ENCODE measurements around the gene S100PBP. TPM values are rescaled to one million over a fixed set of nuclear protein-coding genes. Genes with fewer than 3 reads are reported as not detected.
"Not testable (repeated sequence)": the region's sequence is repeated elsewhere in the genome, so short reads cannot be mapped to it uniquely, and the experiment has no call there.

Gene S100PBP
- total RNA-seq, 1 donor from 2014 or later = 10.3 TPM

DNA sequence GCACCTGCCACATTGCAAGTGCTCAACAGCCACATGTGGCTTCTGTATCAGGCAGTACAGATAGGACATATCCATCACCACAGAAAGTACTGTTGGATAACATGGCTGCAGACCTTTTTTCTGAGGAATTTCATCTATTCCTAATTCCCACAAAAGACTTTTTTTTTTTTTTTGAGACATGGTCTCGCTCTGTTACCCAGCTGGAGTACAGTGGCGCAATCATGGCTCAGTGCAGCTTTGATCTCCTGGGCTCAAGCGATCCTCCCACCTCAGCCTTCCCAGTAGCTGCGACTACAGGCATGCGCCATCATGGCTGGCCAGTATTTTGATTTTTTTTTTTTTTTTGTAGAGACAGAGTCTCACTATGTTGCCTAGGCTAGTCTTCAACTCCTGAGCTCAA, 33.6 kb upstream of the S100PBP start:
- ATAC-seq (no peak), DNase-seq (ENCODE audit: low spot score) (no peak)

DNA sequence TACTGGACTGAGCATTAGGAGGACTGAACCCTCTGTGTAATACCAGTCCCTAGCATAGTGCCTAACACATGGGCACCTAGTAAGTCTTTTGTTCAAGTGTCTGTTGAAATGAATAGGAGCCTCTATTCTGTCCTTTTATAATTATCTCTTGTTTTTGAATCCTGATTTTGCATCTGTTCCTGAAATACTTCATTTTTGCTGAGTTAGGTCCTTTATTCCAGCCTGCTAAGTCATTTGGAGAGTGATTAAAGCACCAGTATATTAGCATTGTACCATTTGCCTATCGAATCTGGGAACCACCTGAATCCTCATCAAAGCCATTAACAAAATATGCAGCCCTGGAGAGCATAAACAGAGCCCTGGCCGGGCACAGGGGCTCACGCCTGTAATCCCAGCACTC, 32.6 kb upstream of the S100PBP start:
- DNase-seq (ENCODE audit: low spot score) = no peak
- ATAC-seq = no peak

DNA sequence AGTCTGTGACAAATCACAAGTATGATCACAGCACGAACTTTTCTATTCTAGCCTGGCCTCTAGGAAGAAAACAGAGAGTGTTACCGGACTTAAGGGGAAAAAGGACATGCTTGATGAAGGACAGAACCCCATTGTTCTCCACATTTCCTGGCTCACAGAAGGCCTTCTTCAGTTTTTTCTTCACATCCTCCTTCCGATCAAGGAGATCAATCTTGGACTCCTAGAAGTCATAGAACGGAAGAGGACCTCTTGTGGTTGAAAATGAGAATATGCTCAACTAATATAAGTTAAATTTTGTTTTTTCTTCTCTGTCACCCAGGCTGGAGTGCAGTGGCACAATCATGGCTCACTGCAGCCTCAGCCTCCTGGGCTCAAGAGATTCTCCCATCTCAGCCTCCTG, 30.6 kb upstream of the S100PBP start:
- DNase-seq (ENCODE audit: low spot score) (no peak), ATAC-seq (peak; percentile 47)

DNA sequence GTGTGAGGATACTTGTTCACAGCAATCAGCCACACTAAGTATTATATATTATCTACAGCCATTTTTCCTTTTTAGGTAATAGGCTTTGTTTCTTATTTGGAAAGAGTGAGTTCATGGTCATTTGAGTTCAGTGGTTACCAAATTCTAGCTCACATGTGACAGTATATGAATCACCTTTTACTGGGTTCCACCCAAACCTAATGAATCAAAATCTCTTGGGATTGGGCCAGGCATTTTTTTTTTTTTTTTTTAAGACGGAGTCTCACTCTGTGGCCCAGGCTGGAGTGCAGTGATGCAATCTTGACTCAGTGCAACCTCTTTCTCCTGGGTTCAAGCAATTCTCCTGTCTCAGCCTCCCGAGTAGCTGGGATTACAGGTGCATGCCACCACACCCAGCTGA, 28.1 kb upstream of the S100PBP start:
- not testable (repeated sequence) for DNase-seq (ENCODE audit: low spot score)
- ATAC-seq = peak; percentile 15

DNA sequence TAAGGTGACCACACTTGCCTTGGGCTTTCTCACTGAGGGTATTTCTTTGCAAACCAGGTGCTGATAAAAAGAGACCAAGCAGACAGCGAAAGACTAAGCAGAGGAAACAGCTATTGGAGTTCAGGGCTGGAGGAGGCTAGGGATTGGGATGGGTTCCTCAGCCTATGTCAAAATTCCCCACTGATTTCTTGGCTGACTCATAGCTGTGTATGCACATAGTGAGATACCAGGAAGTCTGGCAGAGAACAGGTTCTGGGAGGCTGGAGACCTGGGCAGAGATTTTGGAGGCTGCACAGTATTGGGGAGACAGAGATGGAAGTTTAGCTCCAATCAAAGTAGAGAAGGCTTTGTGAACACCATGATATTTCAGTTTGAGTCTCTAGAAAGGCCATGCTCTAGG, 25.6 kb upstream of the S100PBP start:
- ATAC-seq (no peak), DNase-seq (ENCODE audit: low spot score) (no peak)

DNA sequence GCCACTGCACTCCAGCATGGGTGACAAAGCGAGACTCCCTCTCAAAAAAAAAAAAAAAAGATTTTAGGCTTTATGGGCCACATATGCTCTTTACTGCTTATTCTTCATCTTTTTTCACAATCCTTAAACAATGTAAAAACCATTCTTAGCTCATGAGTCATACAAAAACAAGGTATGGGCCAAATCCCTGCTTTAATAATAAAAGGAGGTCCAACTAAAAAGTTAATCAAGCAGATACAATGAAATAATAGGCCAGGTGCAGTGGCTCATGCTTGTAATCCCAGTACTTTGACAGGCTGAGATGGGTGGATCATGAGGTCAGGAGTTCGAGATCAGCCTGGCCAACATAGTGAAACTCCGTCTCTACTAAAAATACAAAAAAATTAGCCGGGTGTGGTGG, 21.7 kb upstream of the S100PBP start:
- not testable (repeated sequence) for DNase-seq (ENCODE audit: low spot score); ATAC-seq

DNA sequence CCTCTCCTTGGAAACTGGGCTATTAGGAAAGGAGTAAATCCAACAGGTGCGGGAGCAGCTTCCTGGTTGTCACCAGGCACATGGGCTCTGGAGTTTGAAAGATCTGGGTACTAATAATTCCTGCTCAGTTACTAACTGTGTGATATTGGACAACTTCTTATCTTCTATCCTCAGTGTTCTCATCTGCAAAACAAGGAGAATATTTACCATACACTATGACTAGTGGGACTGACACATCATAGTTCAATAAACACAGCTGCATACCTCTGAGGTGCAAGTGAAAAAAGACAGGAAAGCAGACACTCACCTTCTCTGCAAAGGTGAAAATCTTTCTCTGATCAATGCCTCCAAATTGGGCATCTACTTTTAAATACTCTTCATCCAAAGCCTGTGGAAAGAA, 20.0 kb upstream of the S100PBP start:
- no peak for ATAC-seq
- no peak for DNase-seq (ENCODE audit: low spot score)

DNA sequence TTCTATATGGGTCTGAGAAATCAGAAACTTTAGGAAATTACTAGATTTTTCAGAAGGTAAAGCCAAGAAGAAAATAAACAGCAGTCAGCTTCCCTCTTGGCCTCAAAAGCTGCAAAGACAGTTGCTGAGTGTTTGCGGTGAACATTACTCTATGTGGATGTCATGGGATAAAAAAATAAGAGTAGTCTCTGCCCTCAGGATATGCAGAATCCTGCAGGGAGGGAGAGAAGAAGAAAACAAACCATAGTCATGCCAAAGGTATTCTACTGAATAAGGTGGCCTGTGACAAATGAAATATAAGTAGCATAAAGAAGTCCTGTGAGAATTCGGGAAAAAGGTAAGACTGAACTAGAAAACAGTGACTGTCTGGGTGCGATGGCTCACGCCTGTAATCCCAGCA, 19.3 kb upstream of the S100PBP start:
- DNase-seq (ENCODE audit: low spot score) (no peak), ATAC-seq (no peak)

DNA sequence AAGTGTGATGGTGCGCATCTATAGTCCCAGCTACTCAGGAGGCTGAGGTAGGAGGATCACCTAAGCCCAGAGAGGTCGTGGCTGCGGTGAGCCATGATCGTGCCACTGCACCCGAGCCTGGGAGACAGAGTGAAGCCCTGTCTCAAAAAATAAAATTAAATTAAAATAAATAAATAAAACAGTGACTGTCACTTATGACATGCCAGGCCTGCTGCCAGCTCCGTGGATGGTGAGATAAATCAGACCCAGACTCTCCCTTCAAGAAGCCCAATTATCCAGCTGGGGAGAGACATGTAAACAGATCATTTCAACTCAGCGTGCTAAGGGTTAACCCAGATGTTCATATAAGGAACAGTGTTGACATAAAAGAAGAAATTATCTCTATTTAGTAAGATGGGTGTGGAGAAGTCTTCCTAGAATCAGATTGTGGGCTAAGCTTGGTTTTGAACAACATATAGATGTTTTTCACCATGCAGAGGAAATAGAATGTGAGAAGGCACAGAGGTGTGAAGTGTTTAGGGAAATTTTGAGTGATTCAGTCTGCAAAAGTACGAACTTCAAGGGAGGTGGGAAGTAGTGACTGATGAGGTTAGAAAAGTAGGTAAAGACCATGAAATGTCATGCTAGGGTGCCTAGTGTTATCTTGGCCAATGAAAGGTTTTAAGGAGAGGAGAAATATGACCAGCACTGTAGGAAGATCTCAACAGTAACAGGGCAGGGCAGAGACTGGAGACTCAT, 18.6 kb upstream of the S100PBP start:
- no peak for ATAC-seq
- DNase-seq (ENCODE audit: low spot score) = no peak

DNA sequence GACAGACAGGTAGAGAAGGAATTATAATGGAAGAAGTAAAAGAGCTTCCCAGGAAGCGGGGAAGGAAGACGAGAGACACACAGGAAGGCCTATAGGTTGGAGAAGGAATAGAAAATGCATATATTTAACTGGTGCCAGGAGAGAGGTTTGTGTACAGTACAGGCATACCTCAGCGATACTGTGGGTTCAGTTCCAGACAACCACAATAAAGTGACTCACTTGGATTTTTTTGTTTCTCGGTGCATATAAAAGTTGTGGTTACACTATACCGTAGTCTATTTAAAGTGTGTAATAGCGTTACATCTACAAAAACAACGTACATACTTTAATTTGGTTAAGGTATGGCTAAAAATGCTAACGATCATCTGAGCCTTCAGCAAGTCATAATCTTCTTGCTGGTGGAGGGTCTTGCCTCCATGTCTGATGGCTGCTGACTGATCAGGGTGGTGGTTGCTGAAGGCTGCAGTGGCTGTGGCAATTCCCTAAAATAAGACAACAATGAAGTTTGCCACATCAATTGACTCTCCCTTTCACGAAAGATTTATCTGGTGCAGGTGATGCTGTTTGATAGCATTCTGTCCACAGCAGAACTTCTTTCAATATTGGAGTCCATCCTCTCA, 16.2 kb upstream of the S100PBP start:
- no peak for ATAC-seq

DNA sequence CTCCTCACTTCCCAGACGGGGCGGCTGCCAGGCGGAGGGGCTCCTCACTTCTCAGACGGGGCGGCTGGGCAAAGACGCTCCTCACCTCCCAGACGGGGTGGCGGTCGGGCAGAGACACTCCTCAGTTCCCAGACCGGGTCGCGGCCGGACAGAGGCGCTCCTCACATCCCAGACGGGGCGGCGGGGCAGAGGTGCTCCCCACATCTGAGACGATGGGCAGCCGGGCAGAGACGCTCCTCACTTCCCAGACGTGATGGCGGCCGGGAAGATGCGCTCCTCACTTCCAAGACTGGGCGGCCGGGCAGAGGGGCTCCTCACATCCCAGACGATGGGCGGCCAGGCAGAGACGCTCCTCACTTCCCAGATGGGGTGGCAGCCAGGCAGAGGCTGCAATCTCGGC, 13.0 kb upstream of the S100PBP start:
- DNase-seq (ENCODE audit: low spot score); ATAC-seq: not testable (repeated sequence)

More for the DNA sequence above, 16.2 kb upstream of the S100PBP start:
- DNase-seq (ENCODE audit: low spot score) = no peak

DNA sequence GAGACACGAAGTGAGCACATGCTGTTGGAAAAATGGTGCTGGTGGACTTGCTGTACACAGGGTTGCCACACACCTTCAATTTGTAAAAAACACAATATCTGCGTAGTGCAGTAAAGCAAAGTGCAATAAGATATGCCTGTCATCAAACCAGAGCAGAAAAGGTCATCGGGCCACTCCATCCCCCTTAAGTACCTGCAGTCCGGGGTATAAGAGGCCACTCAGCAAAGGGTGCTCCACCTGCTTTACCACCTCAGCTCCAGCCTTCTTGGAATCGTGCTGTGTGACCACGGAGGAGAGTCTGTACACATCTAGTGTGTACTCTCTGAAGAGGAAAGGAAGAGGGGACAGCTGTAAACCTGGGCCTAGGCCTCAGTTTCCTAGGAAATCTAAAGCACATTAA, 11.2 kb upstream of the S100PBP start:
- no peak for ATAC-seq
- no peak for DNase-seq (ENCODE audit: low spot score)

DNA sequence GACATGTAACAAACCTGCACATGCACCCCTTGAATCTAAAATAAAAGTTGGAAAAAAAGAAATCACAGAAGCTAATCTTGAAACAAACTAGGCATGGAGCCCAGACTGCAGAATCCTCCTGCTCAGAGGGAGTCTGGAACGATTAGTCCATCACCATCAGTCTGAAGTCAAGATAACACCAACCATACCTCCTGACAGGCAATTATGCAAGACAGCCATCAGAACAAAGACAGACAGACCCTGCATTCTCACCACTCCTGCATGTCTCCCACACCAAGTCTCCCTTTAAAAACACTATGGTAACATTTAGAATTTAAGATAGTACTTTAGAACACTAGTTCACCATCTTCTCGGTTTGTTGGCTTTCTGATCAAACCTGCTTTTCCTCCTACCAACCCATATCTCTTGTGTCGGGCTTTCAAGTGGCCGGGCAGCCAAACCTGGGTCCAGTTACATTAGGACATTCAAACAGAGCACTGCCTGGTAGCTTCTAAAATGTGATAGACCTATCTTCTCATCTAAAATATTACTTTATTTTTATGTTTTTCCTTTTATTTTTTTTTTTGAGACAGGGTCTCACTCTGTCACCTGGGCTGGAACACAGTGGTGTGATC, 10.4 kb upstream of the S100PBP start:
- ATAC-seq (no peak), DNase-seq (ENCODE audit: low spot score) (no peak)

DNA sequence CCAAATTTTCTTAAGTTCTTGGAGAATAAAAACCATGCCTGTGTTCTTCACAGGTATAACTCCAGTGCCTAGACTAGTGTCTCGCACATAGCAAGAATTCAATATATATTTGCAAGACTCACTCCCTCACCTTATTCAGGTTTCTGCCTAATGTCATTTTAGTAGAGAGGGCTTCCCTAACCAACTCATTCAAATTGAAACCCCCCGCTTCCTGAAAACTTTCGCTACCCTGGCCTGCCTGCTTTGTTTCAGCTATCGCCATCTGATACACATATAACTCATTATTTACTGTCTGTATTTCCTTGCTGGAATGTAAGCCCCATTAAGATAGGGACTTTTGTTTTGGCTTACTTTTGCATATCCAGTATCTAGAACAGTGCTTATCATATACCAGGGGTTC, 8.9 kb upstream of the S100PBP start:
- no peak for DNase-seq (ENCODE audit: low spot score)
- no peak for ATAC-seq

DNA sequence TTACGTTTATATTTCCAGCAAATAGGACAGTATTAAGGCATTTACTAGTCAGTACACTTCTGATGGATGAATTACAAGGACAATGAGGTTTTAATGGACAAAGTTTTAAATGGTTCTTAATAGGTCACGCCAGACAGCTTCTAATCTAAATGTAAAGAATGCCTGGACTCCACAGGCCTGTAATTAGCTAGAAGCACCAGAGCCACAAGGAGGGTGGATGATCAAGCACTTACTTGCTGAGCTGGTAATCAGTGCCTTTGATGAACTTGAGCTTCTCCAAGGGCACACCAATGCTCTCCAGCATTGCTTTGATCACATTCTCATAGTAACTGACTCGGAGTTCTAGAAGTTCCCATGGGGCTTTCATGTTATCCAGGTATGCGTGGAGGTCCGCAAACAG, 7.1 kb upstream of the S100PBP start:
- ATAC-seq = no peak
- DNase-seq (ENCODE audit: low spot score) = no peak

DNA sequence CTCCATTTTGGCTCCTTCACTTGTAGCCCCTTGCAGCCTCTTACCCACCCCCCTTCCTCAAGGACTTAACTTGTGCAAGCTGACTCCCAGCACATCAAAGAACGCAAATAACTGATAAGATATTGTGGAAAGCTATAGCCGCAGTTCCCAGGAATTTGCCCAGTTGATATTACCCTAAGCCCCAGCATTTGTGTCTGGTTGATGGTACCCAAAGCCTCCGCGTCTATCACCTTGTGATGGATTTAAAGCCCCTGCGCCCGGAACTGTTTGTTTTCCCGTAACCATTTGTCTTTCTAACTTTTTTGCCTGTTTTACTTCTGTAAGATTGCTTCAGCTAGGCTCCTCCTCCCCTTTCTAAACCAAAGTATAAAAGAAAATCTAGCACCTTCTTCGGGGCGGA, 6.2 kb upstream of the S100PBP start:
- DNase-seq (ENCODE audit: low spot score) (no peak), ATAC-seq (no peak)

DNA sequence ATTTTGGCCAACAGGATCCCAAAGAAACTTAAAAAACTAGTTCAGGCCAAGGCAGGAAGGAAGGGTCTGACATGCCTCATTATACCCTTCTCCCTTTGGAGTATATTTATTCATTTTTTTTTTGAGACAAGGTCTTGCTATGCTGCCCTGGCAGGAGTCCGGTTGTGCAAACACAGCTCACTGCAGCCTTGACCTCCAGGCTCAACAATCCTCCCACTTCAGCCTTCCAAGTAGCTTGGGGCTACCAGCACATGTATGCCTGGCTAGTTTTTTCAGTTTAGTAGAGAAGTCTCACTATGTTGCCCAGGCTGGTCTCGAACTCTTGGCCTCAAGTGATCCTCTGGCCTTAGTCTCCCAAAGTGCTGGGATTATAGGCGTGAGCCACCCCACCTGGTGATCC, 5.5 kb upstream of the S100PBP start:
- ATAC-seq (no peak), DNase-seq (ENCODE audit: low spot score) (no peak)

DNA sequence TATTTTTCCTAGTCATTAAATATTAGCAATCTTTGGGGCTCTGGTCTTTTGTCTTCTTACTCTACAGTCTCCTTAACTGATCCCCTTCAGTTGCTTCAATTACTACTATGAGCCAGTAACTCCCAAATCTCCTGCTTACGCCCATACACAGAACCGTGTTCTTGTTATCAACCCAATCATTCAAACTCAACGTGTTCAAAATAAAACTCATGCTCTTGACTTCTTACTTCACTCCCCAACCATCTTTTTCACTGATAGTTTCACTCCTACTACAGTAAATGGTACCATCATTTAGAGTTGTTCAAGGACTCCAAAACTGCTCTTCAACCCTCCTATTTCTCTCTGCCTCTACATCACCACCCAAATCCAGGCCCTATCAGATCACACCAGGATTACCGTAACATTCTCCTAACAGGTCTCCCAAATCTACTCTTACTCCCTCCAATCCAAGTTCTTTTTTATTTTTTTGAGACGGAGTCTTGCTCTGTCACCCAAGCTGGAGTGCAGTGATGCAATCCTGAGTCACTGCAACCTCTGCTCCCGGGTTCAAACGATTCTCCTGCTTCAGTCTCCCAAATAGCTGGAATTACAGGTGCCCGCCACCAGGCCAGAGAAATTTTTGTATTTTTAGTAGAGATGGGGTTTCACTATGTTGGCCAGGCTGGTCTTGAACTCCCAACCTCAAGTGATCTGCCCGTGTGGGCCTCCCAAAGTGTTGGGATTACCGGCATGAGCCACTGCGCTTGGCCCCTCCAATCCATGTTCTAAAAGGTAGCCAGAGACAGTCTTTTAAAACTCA, 3.3 kb upstream of the S100PBP start:
- ATAC-seq (no peak), DNase-seq (ENCODE audit: low spot score) (no peak)

DNA sequence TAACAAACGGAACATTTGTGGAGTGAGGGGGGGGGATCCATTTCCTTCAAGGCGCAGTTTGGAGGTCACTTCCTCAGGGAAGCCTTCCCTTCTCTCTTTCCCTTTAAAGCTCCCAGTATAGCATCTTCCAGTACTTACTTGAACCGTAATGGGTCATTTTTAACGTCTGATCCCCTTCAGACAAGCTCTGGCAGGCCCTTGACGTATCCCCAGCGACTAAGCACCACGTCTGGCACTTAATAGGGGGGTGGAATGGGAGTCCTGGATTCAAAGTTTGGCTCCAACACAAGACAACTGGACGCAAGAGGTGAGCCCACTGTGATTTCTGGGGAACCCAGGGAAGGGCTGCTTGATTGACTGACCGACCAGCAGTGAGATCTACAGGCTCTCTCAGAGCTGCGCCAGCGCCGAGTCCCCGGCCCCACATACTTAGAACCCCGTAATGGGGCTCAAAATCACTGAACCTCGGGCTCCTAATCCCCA, 736 bp upstream of the S100PBP start:
- DNase-seq (ENCODE audit: low spot score) (no peak), ATAC-seq (peak; percentile 15)

DNA sequence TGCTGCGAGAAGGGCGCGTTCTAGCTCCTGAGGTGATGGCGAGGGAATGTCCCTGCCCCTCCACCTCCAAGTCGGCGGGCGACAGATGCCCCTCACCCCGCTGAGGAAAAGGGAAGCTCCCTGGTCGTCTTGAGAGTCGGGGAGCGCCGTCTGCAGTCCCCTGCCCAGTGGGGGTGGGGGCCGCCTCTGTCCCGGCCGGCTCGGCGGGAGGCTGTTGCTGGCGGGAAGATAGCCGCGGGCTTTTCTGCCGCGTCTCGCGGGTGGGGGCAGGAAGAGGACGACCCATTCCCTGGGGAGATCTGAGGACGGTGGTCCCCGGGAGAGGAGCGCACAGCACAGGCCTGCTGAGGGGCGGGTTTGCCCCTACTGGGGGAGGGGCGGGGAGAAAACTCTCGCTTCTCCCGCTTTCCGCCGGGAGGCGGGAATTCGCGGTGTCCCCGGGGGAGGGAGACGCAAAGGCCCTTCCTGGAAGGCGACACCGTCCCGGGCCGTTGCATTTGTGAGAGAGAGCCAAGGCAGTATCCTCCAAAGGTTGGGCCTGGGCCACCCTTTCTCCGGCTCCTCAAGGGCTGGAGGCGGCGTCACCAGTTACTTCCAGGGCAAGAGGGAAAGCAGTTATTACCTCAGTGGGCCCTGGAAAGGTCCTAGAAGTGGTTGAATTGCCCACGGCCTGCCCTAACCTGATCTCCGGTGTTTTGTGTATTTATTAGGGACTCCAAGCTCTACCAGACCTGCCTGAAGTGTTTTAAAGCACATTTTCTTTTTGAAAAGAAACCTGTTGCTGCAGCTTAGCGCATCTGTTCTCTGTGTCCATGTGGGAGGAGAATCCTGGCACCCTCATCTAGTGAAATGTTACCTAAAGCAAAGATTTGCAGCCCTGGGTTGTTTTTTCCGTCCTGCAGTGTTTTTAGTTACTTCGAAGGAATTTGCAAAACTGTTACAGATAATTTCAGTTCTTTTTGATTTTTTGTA, 648 bp downstream of the S100PBP start:
- ATAC-seq (peak; percentile 68), DNase-seq (ENCODE audit: low spot score) (peak; percentile 83)

All from left lobe of liver (tissue), 2 donors.